ENCODE data around the gene UNKL. TPM values are rescaled to one million over a fixed set of nuclear protein-coding genes. Genes with fewer than 3 reads are reported as not detected.

The UNKL gene
- polyA plus RNA-seq, 1 experiment: 15.4 TPM

DNA sequence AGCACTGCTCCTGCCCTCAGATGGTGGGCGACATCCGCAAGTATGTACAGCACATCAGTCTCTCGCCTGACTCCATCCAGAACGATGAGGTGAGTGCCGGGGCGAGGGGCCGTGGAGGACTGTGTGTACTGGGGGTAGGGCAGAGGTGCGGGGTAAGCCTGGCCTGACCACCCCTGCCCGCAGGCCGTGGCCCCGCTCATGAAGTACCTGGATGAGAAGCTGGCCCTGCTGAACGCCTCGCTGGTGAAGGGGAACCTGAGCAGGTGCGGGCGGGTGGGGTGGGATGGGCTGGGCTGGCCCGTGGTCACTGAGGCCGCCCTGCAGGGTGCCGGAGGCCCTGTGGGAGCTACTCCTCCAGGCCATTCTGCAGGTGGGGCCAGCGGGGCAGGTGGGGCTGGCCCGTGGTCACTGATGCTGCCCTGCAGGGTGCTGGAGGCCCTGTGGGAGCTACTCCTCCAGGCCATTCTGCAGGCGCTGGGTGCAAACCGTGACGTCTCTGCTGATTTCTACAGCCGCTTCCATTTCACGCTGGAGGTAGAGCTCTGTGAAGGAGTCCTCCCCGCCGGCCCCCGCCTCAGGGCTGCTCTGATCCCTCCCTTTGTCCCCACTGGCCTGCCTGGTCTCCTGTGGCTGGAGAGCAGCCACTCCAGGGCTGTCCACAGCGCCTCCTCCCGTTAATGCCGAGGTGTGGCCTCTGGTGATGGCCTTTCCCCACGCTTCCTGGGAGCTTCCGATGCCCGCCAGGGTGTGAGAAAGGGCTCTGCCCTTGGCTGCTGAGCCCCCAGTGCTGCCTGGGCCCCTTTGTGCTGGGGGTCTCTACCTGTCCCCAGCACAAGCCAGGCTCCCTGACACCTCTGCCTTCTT, 67.8 kb downstream of the UNKL start:
- H3K4me3 ChIP-seq (ENCODE audit: low read depth, low read length): no peak overlapping the region
- H3K27me3 ChIP-seq (ENCODE audit: control insufficient read depth, insufficient read depth, low read length): no peaks in the 10 kb centered on the region
- TF ChIP-seq, protein P1, sequence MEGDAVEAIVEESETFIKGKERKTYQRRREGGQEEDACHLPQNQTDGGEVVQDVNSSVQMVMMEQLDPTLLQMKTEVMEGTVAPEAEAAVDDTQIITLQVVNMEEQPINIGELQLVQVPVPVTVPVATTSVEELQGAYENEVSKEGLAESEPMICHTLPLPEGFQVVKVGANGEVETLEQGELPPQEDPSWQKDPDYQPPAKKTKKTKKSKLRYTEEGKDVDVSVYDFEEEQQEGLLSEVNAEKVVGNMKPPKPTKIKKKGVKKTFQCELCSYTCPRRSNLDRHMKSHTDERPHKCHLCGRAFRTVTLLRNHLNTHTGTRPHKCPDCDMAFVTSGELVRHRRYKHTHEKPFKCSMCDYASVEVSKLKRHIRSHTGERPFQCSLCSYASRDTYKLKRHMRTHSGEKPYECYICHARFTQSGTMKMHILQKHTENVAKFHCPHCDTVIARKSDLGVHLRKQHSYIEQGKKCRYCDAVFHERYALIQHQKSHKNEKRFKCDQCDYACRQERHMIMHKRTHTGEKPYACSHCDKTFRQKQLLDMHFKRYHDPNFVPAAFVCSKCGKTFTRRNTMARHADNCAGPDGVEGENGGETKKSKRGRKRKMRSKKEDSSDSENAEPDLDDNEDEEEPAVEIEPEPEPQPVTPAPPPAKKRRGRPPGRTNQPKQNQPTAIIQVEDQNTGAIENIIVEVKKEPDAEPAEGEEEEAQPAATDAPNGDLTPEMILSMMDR (IDR thresholded peaks at IDR 0.05; ENCODE audit: insufficient read depth, low read depth, low read length): peak; percentile 12; the same call in 1 of the 2 replicates
- no peak for DNase-seq (ENCODE audit: low read depth)
- H3K36me3 ChIP-seq (ENCODE audit: control insufficient read depth, insufficient read depth, low read length): peaks cover 16% of the 10 kb centered on the region
- CTCF ChIA-PET: interaction anchor here (0.8 kb wide), 1 partner anchor 10 kb away, joined by 3 read pairs; no protein-coding TSS in a partner anchor
- POLR2A ChIA-PET: no interaction called here

DNA sequence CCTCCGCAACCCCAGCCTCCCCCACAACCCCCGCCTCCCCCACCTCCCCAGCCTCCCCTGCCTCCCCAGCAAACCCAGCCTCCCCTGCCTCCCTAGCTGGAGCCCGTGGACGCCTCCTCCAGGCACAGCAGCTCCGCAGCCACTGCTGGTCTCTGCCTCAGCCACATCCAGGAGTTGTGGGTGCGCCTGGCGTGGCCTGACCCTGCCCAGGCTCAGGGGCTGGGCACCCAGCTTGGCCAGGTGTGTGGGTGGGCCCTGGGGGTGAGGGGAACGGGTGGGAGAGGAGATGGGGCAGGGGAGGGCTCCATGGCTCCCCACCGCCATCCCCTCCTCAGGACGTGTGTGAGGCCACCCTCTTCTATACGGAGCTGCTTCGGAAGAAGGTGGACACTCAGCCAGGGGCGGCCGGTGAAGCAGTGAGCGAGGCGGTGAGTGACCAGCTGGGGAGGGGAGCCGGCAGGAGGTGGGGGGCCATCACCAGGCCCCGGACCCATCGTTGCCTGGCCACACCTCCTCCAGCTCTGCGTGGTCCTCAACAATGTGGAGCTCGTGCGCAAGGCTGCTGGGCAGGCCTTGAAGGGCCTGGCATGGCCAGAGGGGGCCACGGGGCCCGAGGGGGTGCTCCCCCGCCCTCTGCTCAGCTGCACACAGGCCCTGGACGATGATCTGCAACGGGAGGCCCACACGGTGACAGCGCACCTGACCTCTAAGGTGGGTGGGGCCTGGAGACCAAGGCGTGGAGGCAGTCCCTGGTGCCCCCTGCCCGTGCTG, 68.7 kb downstream of the UNKL start:
- TF ChIP-seq, protein P1 (IDR thresholded peaks at IDR 0.05; ENCODE audit: insufficient read depth, low read depth, low read length): no peak
- ChIA-PET POLR2A (no interaction called here), CTCF (interaction anchor here (1.0 kb wide), 1 partner anchor 15 kb away, joined by 3 read pairs; no protein-coding TSS in a partner anchor)
- peaks cover 16% of the 10 kb centered on the region for H3K36me3 ChIP-seq (ENCODE audit: control insufficient read depth, insufficient read depth, low read length)
- DNase-seq (ENCODE audit: low read depth): no peak
- no peak overlapping the region for H3K4me3 ChIP-seq (ENCODE audit: low read depth, low read length)
- no peaks in the 10 kb centered on the region for H3K27me3 ChIP-seq (ENCODE audit: control insufficient read depth, insufficient read depth, low read length)

DNA sequence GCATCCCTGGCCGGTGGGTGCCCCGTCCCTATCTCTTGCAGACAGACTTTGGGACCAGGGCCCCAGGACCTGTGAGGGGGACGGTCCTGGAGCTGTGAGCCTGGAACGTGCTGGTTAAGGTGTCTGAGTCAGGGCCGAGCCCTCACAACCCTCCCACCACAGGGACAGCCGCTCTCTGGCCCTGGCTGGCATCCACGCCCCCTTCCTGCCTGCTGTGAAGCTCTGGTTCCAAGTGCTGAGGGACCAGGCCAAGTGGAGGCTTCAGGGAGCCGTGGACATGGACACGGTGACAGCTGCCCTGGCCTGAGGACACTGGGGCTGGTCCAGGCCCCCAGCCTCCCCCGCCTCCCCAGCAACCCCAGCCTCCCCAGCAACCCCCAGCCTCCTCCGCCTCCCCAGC, 69.4 kb downstream of the UNKL start:
- POLR2A ChIA-PET: no interaction called here
- DNase-seq (ENCODE audit: low read depth): no peak
- Histone ChIP-seq H3K27me3 (ENCODE audit: control insufficient read depth, insufficient read depth, low read length) (no peaks in the 10 kb centered on the region), H3K4me3 (ENCODE audit: low read depth, low read length) (no peak overlapping the region), H3K36me3 (ENCODE audit: control insufficient read depth, insufficient read depth, low read length) (peaks cover 13% of the 10 kb centered on the region)
- TF ChIP-seq, protein P1 (IDR thresholded peaks at IDR 0.05; ENCODE audit: insufficient read depth, low read depth, low read length): no peak
- CTCF ChIA-PET: interaction anchor here (1.0 kb wide), 1 partner anchor 14 kb away, joined by 3 read pairs; no protein-coding TSS in a partner anchor

DNA sequence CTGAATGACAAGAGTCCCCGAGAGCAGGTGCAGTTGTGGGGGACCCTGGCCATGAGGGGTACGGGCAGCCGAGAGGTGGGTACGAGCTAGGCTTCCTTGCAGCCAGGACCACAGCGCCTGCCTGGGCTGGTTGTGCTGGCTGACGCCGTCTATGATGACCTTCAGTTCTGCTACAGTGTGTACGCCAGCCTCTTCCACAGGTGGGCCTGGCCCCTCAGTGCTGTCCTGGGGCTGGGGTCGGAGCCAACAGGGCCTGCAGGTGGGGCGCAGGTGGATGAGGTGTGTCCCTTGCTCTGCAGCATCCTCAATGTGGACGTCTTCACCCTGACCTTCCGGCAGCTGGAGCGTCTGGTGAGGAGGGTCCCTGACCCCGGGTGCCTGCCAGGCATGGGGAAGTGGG, 70.0 kb downstream of the UNKL start:
- no peak for DNase-seq (ENCODE audit: low read depth)
- ChIA-PET CTCF (interaction anchor here (0.7 to 1.3 kb wide), 3 partner anchors 20 to 73 kb away, joined by 3 to 4 read pairs (median 4); no protein-coding TSS in a partner anchor), POLR2A (no interaction called here)
- TF ChIP-seq, protein P1 (IDR thresholded peaks at IDR 0.05; ENCODE audit: insufficient read depth, low read depth, low read length): no peak
- Histone ChIP-seq H3K4me3 (ENCODE audit: low read depth, low read length) (no peak overlapping the region), H3K36me3 (ENCODE audit: control insufficient read depth, insufficient read depth, low read length) (peaks cover 8% of the 10 kb centered on the region), H3K27me3 (ENCODE audit: control insufficient read depth, insufficient read depth, low read length) (no peaks in the 10 kb centered on the region)
